Effector memory CD4-positive, alpha-beta T cell (primary cell): ENCODE measurements around the gene LAMA2.

Experiments
- DNase-seq, 3 donors: peaks; one replicate each; pipeline ENCODE4 v3.0.0-alpha.2; 2020
- H3K27ac ChIP-seq: 2 replicates; pipeline ENCODE4 v1.7.0; 2013; ENCODE audit warnings: mild to moderate bottlenecking, low read length, moderate library complexity; ENCODE audit not compliant: insufficient read depth, poor library complexity, severe bottlenecking
- H3K27me3 ChIP-seq: replicated peaks from 2 replicates; pipeline ENCODE4 v1.7.0; 2013; ENCODE audit warnings: mild to moderate bottlenecking, low read length; ENCODE audit not compliant: insufficient read depth, control insufficient read depth, poor library complexity, severe bottlenecking
- H3K36me3 ChIP-seq: 2 replicates; pipeline ENCODE4 v1.7.0; 2013; ENCODE audit warnings: mild to moderate bottlenecking, low read length, moderate library complexity; ENCODE audit not compliant: control insufficient read depth, insufficient read depth
- H3K4me1 ChIP-seq: 2 replicates; pipeline ENCODE4 v1.7.0; 2013; ENCODE audit warnings: low read length, mild to moderate bottlenecking; ENCODE audit not compliant: control insufficient read depth, insufficient read depth, poor library complexity, severe bottlenecking
- H3K4me3 ChIP-seq: 2 replicates; pipeline ENCODE4 v1.7.0; 2013; ENCODE audit warnings: low read length, low read depth, mild to moderate bottlenecking; ENCODE audit not compliant: insufficient read depth, poor library complexity, severe bottlenecking
- H3K9me3 ChIP-seq: 2 replicates; pipeline ENCODE4 v1.7.0; 2013; ENCODE audit warnings: mild to moderate bottlenecking, low read length, moderate library complexity; ENCODE audit not compliant: control insufficient read depth

The LAMA2 gene

DNA sequence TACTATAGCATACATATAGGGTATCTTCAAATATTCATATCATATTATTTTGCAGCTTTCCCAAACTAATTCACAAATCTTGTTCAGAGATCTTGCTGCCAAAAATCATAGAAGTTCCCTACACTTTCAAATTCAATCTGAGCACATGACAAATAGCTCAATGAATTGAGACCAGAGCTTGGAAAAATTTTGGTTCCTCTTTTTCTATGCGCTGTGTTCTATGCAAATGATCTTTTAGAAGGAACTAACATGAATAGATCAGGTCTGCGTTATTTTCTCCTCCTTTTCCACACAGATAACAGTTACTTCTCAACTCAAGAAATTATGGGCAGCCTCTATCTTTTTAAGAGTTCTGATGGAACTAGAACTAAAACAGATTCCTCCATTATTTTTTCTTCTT is 510.7 kb downstream of the LAMA2 start:
- H3K27ac ChIP-seq: no peak overlapping the region

DNA sequence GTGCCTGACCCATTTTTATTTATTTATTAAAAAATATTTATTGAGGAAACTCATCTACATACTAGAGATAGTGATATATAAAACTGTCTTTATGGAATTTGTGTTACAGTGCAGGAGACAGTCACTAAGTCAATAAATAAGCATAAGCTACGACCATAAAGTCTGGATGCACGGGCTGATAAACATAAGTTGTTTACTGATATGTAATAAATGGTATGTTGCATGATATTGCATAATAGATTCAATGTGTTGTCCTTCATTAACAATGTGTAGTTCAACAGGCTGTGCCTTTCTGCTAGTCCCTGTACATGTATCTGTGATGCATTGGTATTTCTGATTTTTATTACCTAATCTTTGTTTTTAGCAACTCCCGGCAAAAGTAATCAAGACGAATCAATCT is 515.8 kb downstream of the LAMA2 start:
- no peak overlapping the region for H3K27ac ChIP-seq
- no peak overlapping the region for H3K4me3 ChIP-seq
- H3K27me3 ChIP-seq: no peaks in the 10 kb centered on the region
- no peak for DNase-seq
- H3K36me3 ChIP-seq: no peaks in the 10 kb centered on the region
- H3K4me1 ChIP-seq: no peaks in the 10 kb centered on the region
- H3K9me3 ChIP-seq: no peaks in the 10 kb centered on the region

More for the DNA sequence above, 510.7 kb downstream of the LAMA2 start:
- no peaks in the 10 kb centered on the region for H3K4me1 ChIP-seq
- no peaks in the 10 kb centered on the region for H3K27me3 ChIP-seq
- no peak overlapping the region for H3K4me3 ChIP-seq
- H3K9me3 ChIP-seq: no peaks in the 10 kb centered on the region
- no peak for DNase-seq
- no peaks in the 10 kb centered on the region for H3K36me3 ChIP-seq

DNA sequence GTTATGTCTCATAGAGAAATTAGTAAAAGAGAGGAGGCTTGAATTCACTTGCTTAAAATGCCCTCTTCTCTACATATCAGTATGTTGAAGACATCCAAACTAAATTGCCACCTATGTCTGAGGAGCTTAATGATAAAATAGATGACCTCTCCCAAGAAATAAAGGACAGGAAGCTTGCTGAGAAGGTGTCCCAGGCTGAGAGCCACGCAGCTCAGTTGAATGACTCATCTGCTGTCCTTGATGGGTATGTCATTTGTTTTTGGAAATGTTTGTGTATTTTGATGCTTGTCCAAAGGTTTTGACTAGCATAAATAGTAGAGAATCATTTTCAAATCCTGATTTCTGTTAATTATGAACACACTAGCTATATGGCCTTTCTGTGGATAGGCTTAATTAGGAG is 519.3 kb downstream of the LAMA2 start:
- Histone ChIP-seq H3K4me3 (no peak overlapping the region), H3K9me3 (no peaks in the 10 kb centered on the region), H3K27me3 (no peaks in the 10 kb centered on the region), H3K27ac (no peak overlapping the region), H3K36me3 (no peaks in the 10 kb centered on the region), H3K4me1 (no peaks in the 10 kb centered on the region)
- no peak for DNase-seq

DNA sequence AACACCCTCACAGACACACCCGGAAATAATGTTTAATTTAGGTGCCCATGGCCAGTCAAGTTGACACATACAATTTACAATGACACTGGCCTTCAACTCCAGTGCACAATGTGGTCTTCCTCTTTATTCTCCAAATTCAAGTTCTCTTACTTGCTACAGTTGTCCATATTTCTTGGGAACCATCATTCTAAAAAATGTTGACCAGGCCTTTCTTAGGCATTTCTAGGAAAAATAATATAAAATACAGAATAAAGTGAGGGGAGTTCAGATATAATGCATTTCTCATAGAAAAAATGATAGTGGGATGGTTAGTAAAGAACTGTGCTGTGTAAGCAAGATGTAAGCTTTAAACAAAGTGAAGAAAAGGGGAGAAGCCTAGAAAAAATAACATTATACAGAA is 528.2 kb downstream of the LAMA2 start:
- DNase-seq: no peak
- H3K27me3 ChIP-seq: no peaks in the 10 kb centered on the region
- no peak overlapping the region for H3K27ac ChIP-seq
- no peaks in the 10 kb centered on the region for H3K4me1 ChIP-seq
- H3K9me3 ChIP-seq: no peaks in the 10 kb centered on the region
- no peak overlapping the region for H3K4me3 ChIP-seq
- no peaks in the 10 kb centered on the region for H3K36me3 ChIP-seq

DNA sequence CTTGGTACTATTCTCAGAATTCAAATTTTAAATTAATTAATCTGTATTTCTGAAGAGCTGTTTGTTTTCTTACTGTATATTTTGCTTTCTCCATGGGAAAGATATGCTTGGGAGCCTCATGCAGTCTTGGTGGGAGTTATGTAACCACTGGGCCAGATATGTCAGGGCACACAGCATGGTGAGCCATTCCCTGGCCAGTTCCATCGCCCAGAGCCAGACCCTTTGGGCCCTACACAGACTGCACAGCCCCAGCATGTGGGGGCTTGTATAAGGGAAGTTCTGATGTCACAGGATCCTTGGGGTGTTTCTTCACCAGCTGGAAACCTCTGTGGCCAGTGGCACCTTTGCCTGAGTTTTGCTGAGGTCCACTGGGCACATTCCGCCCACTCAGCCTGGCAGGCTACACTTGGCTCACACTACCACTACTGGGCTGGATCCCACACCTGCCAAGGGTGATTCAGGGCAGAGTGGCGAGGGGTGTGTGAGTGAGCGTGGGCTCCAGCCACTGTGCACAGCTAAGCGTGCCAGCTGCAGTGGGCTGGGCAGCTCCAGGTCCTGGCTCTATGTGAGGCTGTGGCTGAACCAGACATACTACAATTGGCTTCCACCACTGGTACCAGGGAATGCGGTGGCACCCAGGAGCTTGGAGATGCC is 533.5 kb downstream of the LAMA2 start:
- no peak overlapping the region for H3K4me3 ChIP-seq
- no peaks in the 10 kb centered on the region for H3K4me1 ChIP-seq
- no peak overlapping the region for H3K27ac ChIP-seq
- no peak for DNase-seq
- no peaks in the 10 kb centered on the region for H3K36me3 ChIP-seq
- no peaks in the 10 kb centered on the region for H3K9me3 ChIP-seq
- H3K27me3 ChIP-seq: no peaks in the 10 kb centered on the region

DNA sequence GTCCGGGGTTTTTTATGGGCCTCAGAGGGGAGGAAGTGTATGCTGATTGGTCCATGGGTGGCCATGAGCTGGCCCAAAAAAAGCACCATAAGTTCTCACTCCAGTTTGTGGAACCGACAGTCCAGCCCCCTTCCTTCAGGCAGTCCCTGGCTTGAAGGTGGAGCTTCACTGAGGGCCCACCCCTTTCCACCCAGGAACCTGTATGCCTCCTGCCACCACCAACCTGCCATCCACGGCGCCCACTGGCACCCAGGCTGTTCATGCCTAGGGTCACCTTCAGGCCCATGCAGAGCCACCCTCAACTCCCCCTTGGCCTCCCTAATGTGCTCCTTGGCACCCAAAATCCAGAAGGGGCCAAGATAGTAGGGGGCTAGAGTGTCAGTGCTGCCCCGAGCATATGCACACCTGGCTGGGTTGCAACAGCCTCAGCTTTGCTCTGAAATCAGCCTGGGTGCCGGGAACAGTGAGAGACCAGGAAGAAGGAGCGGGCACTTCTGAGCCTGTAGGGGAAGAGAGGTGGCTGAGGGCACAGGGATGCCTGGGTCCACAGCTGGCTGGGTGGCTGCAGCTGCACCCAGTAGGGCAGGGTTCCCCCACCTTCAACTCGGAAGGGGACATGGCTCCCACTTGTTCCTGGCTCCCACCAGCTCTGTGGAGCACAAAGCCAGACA is 534.6 kb downstream of the LAMA2 start:
- H3K36me3 ChIP-seq: no peaks in the 10 kb centered on the region
- H3K4me1 ChIP-seq: no peaks in the 10 kb centered on the region
- no peak overlapping the region for H3K27ac ChIP-seq
- H3K4me3 ChIP-seq: no peak overlapping the region
- no peaks in the 10 kb centered on the region for H3K27me3 ChIP-seq
- no peaks in the 10 kb centered on the region for H3K9me3 ChIP-seq
- DNase-seq: no peak

DNA sequence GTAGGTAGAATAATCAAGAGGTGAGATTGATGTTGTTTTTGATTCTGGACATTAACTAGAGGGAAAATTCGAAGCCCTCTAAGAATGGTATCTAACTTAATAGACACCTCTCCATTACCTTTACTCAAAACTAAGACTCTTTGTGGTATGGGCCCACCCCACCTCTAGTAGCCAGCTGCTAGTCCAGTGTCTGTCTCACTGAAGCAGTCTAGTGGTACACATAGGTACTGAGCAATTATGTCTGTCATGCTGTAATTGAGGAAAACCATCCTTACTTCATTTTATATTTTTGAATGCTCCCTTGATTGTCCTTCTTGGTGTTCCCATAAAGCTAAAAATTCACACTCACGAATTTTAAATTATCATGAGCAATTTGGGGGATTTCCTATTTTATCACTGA is 536.4 kb downstream of the LAMA2 start:
- Histone ChIP-seq H3K27ac (no peak overlapping the region), H3K4me3 (no peak overlapping the region), H3K36me3 (no peaks in the 10 kb centered on the region), H3K9me3 (no peaks in the 10 kb centered on the region), H3K27me3 (no peaks in the 10 kb centered on the region), H3K4me1 (no peaks in the 10 kb centered on the region)
- DNase-seq: no peak

DNA sequence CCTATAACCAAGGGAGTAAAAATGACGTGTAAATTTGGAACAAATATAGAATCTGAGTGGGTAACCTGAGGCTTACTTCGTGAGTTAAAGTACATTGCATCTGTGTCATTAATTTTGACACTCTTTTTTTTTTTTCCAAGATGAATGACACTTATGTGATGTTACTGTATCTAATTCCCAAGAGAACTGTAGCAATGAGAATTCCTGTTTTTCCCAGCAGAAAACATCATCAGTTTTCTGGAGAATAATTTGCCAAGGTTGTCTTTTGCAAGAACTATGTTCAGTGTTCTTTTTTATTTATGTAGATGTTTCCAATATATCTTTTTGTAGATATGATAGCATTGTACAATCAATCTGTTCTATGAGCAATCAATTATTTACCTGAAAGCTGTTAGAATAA is 543.4 kb downstream of the LAMA2 start:
- Histone ChIP-seq H3K4me3 (no peak overlapping the region), H3K9me3 (no peaks in the 10 kb centered on the region), H3K27me3 (no peaks in the 10 kb centered on the region), H3K4me1 (no peaks in the 10 kb centered on the region), H3K36me3 (no peaks in the 10 kb centered on the region), H3K27ac (no peak overlapping the region)
- DNase-seq: no peak

DNA sequence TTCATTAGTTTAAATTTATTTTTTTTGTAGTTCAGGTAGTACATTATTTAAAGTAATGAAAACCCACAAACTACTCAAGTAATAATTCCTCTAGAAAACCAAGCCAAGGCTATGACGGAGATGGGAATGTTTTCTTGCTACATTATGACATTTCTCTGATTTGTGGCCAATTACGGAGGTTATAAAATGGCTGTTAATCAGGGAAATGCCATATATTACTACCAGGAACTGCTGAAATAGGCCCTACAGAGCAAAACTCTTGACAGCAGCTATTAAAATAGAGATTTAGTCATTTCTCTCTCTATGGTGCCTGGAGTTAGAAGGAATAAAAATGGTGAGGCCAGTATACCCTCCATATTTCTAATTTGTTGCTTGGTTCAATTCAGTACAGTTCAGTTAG is 547.0 kb downstream of the LAMA2 start:
- no peak for DNase-seq
- H3K27ac ChIP-seq: no peak overlapping the region
- H3K4me3 ChIP-seq: no peak overlapping the region
- H3K27me3 ChIP-seq: no peaks in the 10 kb centered on the region
- no peaks in the 10 kb centered on the region for H3K9me3 ChIP-seq
- no peaks in the 10 kb centered on the region for H3K4me1 ChIP-seq
- H3K36me3 ChIP-seq: no peaks in the 10 kb centered on the region

DNA sequence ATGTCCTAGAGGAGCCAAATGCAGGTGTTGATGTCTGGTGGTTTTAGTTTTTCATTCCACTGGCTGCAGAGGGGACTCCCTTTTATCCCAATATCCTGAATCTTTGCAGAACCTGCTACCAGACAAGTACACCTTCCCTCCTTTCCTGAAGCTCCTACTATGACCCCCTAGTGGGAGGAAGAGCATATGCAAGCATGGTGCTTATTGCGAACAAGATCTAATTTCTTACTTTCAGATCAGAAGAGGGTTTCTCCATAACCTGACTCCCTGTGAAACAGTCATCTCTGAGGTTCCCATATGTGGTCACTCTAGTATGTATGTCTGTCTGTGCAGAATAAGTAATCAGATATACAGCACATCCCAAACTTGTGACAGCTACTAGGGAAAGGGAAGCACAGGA is 549.8 kb downstream of the LAMA2 start:
- H3K27me3 ChIP-seq: no peaks in the 10 kb centered on the region

More for the DNA sequence above, 549.8 kb downstream of the LAMA2 start:
- Histone ChIP-seq H3K27ac (no peak overlapping the region), H3K36me3 (no peaks in the 10 kb centered on the region), H3K4me1 (no peaks in the 10 kb centered on the region), H3K4me3 (no peak overlapping the region), H3K9me3 (no peaks in the 10 kb centered on the region)
- DNase-seq: no peak
